ENCODE data around the gene MAPK8IP3.

MAPK8IP3 gene

GRCh38 chr16:1809281-1809801 lies 103.3 kb downstream of the MAPK8IP3 start:
- Histone ChIP-seq H3K9ac (ENCODE audit: low read depth, low read length, poor library complexity, severe bottlenecking) (no peak overlapping the region), H3F3A (ENCODE audit: low read depth) (no peaks in the 10 kb centered on the region), H3K27me3 (ENCODE audit: insufficient read depth, low read length, poor library complexity, severe bottlenecking) (no peaks in the 10 kb centered on the region), H3K9me2 (replicated peaks; ENCODE audit: low read depth, low read length) (no peaks in the 10 kb centered on the region), H4K20me1 (ENCODE audit: insufficient read depth, low read length, poor library complexity, severe bottlenecking) (no peaks in the 10 kb centered on the region), H2AFZ (ENCODE audit: low read length) (no peak overlapping the region), H3K4me1 (ENCODE audit: insufficient read depth, low read length, poor library complexity, severe bottlenecking) (no peaks in the 10 kb centered on the region), H3K79me2 (ENCODE audit: insufficient read depth, low read length) (no peaks in the 10 kb centered on the region), H3K36me3 (ENCODE audit: insufficient read depth, low read length) (no peaks in the 10 kb centered on the region), H3K4me3 (ENCODE audit: low read length, poor library complexity, severe bottlenecking) (no peak overlapping the region), H3K4me2 (ENCODE audit: low read depth, low read length, poor library complexity, severe bottlenecking) (no peak overlapping the region), H3K9me3 (ENCODE audit: insufficient read depth, low read depth, low read length) (no peaks in the 10 kb centered on the region)
- TF ChIP-seq, protein P1, sequence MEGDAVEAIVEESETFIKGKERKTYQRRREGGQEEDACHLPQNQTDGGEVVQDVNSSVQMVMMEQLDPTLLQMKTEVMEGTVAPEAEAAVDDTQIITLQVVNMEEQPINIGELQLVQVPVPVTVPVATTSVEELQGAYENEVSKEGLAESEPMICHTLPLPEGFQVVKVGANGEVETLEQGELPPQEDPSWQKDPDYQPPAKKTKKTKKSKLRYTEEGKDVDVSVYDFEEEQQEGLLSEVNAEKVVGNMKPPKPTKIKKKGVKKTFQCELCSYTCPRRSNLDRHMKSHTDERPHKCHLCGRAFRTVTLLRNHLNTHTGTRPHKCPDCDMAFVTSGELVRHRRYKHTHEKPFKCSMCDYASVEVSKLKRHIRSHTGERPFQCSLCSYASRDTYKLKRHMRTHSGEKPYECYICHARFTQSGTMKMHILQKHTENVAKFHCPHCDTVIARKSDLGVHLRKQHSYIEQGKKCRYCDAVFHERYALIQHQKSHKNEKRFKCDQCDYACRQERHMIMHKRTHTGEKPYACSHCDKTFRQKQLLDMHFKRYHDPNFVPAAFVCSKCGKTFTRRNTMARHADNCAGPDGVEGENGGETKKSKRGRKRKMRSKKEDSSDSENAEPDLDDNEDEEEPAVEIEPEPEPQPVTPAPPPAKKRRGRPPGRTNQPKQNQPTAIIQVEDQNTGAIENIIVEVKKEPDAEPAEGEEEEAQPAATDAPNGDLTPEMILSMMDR (conservative IDR thresholded peaks at IDR 0.05; ENCODE audit: low read length), result no peak
- TF ChIP-seq EZH2phosphoT487 (IDR thresholded peaks at IDR 0.05; ENCODE audit: borderline replicate concordance), result no peak

GRCh38 chr16:1810106-1810505 lies 104.1 kb downstream of the MAPK8IP3 start:
- no peaks in the 10 kb centered on the region for H3K9me3 ChIP-seq (ENCODE audit: insufficient read depth, low read depth, low read length)
- no peak overlapping the region for H3K4me3 ChIP-seq (ENCODE audit: low read length, poor library complexity, severe bottlenecking)
- no peak overlapping the region for H3K4me2 ChIP-seq (ENCODE audit: low read depth, low read length, poor library complexity, severe bottlenecking)
- no peaks in the 10 kb centered on the region for H3K79me2 ChIP-seq (ENCODE audit: insufficient read depth, low read length)
- H3K9ac ChIP-seq (ENCODE audit: low read depth, low read length, poor library complexity, severe bottlenecking), result no peak overlapping the region
- no peaks in the 10 kb centered on the region for H3K9me2 ChIP-seq (replicated peaks; ENCODE audit: low read depth, low read length)
- no peak overlapping the region for H2AFZ ChIP-seq (ENCODE audit: low read length)
- H3K27me3 ChIP-seq (ENCODE audit: insufficient read depth, low read length, poor library complexity, severe bottlenecking), result no peaks in the 10 kb centered on the region
- no peaks in the 10 kb centered on the region for H3K36me3 ChIP-seq (ENCODE audit: insufficient read depth, low read length)
- no peaks in the 10 kb centered on the region for H3K4me1 ChIP-seq (ENCODE audit: insufficient read depth, low read length, poor library complexity, severe bottlenecking)
- H3F3A ChIP-seq (ENCODE audit: low read depth), result no peaks in the 10 kb centered on the region
- TF ChIP-seq, protein P1 (conservative IDR thresholded peaks at IDR 0.05; ENCODE audit: low read length), result no peak
- TF ChIP-seq EZH2phosphoT487 (IDR thresholded peaks at IDR 0.05; ENCODE audit: borderline replicate concordance), result no peak
- no peaks in the 10 kb centered on the region for H4K20me1 ChIP-seq (ENCODE audit: insufficient read depth, low read length, poor library complexity, severe bottlenecking)

DNA sequence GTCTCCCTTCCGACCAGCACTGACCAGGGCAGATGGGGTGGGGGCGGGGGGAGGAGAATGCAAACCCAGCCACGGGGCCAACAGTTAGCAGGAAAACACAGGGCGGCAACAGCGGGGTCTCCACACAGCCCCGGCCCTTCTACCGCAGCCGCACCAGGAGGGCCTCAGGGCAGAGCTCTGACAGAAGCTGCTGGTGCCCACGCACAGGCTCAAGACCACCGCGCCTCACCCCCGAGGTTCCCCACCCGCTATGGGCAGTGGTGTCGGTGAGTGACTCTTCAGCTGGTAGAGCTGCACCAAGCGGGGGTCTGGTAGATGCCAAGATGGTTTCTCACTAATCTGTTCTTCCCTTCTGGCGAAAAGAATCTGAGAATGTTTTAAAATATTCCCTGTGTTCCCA lies 104.5 kb downstream of the MAPK8IP3 start:
- H3K27me3 ChIP-seq (ENCODE audit: insufficient read depth, low read length, poor library complexity, severe bottlenecking), result no peaks in the 10 kb centered on the region
- no peak overlapping the region for H3K9ac ChIP-seq (ENCODE audit: low read depth, low read length, poor library complexity, severe bottlenecking)
- H4K20me1 ChIP-seq (ENCODE audit: insufficient read depth, low read length, poor library complexity, severe bottlenecking), result no peaks in the 10 kb centered on the region
- H3K9me3 ChIP-seq (ENCODE audit: insufficient read depth, low read depth, low read length), result no peaks in the 10 kb centered on the region
- H3K79me2 ChIP-seq (ENCODE audit: insufficient read depth, low read length), result no peaks in the 10 kb centered on the region
- no peaks in the 10 kb centered on the region for H3K4me1 ChIP-seq (ENCODE audit: insufficient read depth, low read length, poor library complexity, severe bottlenecking)
- H3K4me3 ChIP-seq (ENCODE audit: low read length, poor library complexity, severe bottlenecking), result no peak overlapping the region
- no peaks in the 10 kb centered on the region for H3K9me2 ChIP-seq (replicated peaks; ENCODE audit: low read depth, low read length)
- TF ChIP-seq, protein P1 (conservative IDR thresholded peaks at IDR 0.05; ENCODE audit: low read length), result no peak
- TF ChIP-seq EZH2phosphoT487 (IDR thresholded peaks at IDR 0.05; ENCODE audit: borderline replicate concordance), result no peak
- no peak overlapping the region for H3K4me2 ChIP-seq (ENCODE audit: low read depth, low read length, poor library complexity, severe bottlenecking)
- no peaks in the 10 kb centered on the region for H3F3A ChIP-seq (ENCODE audit: low read depth)
- H3K36me3 ChIP-seq (ENCODE audit: insufficient read depth, low read length), result no peaks in the 10 kb centered on the region
- H2AFZ ChIP-seq (ENCODE audit: low read length), result no peak overlapping the region

All from Loucy (cell line).